Measurements from ENCODE around the gene MEIOSIN.
A peak's percentile ranks its signal among the peaks of the same experiment; 100 is the strongest.

MEIOSIN gene

DNA sequence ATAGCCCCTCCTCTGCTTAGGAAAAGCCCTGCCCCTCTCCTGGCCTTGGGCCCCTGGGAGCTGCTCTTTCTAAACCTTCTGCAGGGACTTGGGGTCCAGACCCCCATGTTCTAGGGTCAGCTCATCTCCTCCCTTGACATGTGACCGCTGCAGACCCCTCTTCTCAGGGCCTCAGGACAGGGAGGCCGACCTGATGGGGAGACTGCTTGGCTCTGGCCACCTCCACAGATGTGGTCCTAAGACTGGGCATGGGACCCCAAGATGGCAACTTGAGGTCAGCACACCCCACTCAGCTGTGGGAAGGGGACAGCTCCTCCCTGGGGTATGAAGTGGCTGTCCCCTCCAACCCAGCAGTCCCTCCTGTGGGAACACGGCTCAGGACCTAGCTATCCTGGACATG lies 39.7 kb downstream of the MEIOSIN start:
- H3K4me3 ChIP-seq (ENCODE audit: low read length), result no peak overlapping the region
- no peaks in the 10 kb centered on the region for H3K9me3 ChIP-seq (ENCODE audit: insufficient read depth, low read depth, low read length)
- H3K36me3 ChIP-seq (ENCODE audit: insufficient read depth, low read length), result peaks cover 16% of the 10 kb centered on the region
- H3K27ac ChIP-seq (ENCODE audit: low read depth, low read length), result no peak overlapping the region
- no peaks in the 10 kb centered on the region for H3K27me3 ChIP-seq (ENCODE audit: insufficient read depth, low read length)
- no peak overlapping the region for H3K9ac ChIP-seq (ENCODE audit: low read depth, low read length)
- 94% methylated on average over 3 of the region's 3 CpGs for WGBS
- H3K4me1 ChIP-seq (ENCODE audit: insufficient read depth, low read length), result no peaks in the 10 kb centered on the region

DNA sequence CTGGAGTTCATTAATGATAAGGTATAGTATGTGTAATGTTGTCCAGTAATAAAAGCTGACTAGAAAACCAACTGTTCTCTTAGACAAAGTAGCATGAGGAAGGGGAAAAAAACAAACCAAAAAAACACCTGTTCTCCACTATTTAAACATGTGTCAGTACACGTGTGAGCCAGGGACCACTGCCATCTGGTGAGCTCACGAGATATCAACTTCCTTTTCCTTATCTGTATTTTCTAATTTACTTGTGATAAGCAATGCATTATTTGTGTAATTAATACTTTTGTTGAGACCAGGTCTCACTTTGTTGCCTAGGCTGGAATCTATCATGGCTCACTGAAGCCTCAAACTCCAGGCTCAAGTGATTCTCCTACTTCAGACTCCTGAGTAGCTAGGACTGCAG lies 40.1 kb downstream of the MEIOSIN start:
- Histone ChIP-seq H3K36me3 (ENCODE audit: insufficient read depth, low read length) (peaks cover 20% of the 10 kb centered on the region), H3K4me3 (ENCODE audit: low read length) (no peak overlapping the region), H3K9ac (ENCODE audit: low read depth, low read length) (no peak overlapping the region), H3K9me3 (ENCODE audit: insufficient read depth, low read depth, low read length) (no peaks in the 10 kb centered on the region), H3K27me3 (ENCODE audit: insufficient read depth, low read length) (no peaks in the 10 kb centered on the region), H3K4me1 (ENCODE audit: insufficient read depth, low read length) (no peaks in the 10 kb centered on the region), H3K27ac (ENCODE audit: low read depth, low read length) (no peak overlapping the region)
- WGBS, result 80% methylated on average over 1 of the region's 2 CpGs

GRCh38 chr19:45774765-45775164 lies 41.5 kb downstream of the MEIOSIN start:
- peaks cover 20% of the 10 kb centered on the region for H3K36me3 ChIP-seq (ENCODE audit: insufficient read depth, low read length)
- H3K9me3 ChIP-seq (ENCODE audit: insufficient read depth, low read depth, low read length), result no peaks in the 10 kb centered on the region
- 0 out of 2 replicates have a peak, but pooled peaks cover under 1% of the 10 kb centered on the region for H3K27me3 ChIP-seq (ENCODE audit: insufficient read depth, low read length)
- H3K4me1 ChIP-seq (ENCODE audit: insufficient read depth, low read length), result peaks cover 4% of the 10 kb centered on the region; the same call in 1 of the 2 replicates
- H3K9ac ChIP-seq (ENCODE audit: low read depth, low read length), result no peak overlapping the region
- no peak overlapping the region for H3K27ac ChIP-seq (ENCODE audit: low read depth, low read length)
- 76% methylated on average over 9 of the region's 9 CpGs for WGBS
- H3K4me3 ChIP-seq (ENCODE audit: low read length), result no peak overlapping the region

GRCh38 chr19:45777395-45777961 lies 44.2 kb downstream of the MEIOSIN start:
- peaks cover 20% of the 10 kb centered on the region for H3K36me3 ChIP-seq (ENCODE audit: insufficient read depth, low read length)
- H3K27ac ChIP-seq (ENCODE audit: low read depth, low read length), result no peak overlapping the region

GRCh38 chr19:45778010-45778661 lies 44.9 kb downstream of the MEIOSIN start:
- no peak overlapping the region for H3K9ac ChIP-seq (ENCODE audit: low read depth, low read length)
- no peak overlapping the region for H3K4me3 ChIP-seq (ENCODE audit: low read length)
- peaks cover 13% of the 10 kb centered on the region; the same call in 1 of the 2 replicates for H3K4me1 ChIP-seq (ENCODE audit: insufficient read depth, low read length)
- no peaks in the 10 kb centered on the region for H3K9me3 ChIP-seq (ENCODE audit: insufficient read depth, low read depth, low read length)
- H3K27me3 ChIP-seq (ENCODE audit: insufficient read depth, low read length), result peaks cover 5% of the 10 kb centered on the region; the same call in 1 of the 2 replicates
- peaks cover 20% of the 10 kb centered on the region for H3K36me3 ChIP-seq (ENCODE audit: insufficient read depth, low read length)
- WGBS, result 93% methylated on average over 28 of the region's 28 CpGs
- H3K27ac ChIP-seq (ENCODE audit: low read depth, low read length), result no peak overlapping the region

More at GRCh38 chr19:45777395-45777961, 44.2 kb downstream of the MEIOSIN start:
- Histone ChIP-seq H3K27me3 (ENCODE audit: insufficient read depth, low read length) (peaks cover 5% of the 10 kb centered on the region; the same call in 1 of the 2 replicates), H3K9me3 (ENCODE audit: insufficient read depth, low read depth, low read length) (no peaks in the 10 kb centered on the region), H3K4me3 (ENCODE audit: low read length) (no peak overlapping the region), H3K9ac (ENCODE audit: low read depth, low read length) (no peak overlapping the region), H3K4me1 (ENCODE audit: insufficient read depth, low read length) (peaks cover 13% of the 10 kb centered on the region; the same call in 1 of the 2 replicates)
- 96% methylated on average over 34 of the region's 34 CpGs for WGBS

- Histone ChIP-seq H3K9me3 (ENCODE audit: insufficient read depth, low read depth, low read length) (no peaks in the 10 kb centered on the region), H3K9ac (ENCODE audit: low read depth, low read length) (0 out of 2 replicates have a peak overlapping the region, but pooled peaks have one; percentile 12), H3K4me1 (ENCODE audit: insufficient read depth, low read length) (peaks cover 17% of the 10 kb centered on the region; the same call in 1 of the 2 replicates), H3K27ac (ENCODE audit: low read depth, low read length) (no peak overlapping the region), H3K4me3 (ENCODE audit: low read length) (peak overlapping the region; percentile 55), H3K27me3 (ENCODE audit: insufficient read depth, low read length) (peaks cover 5% of the 10 kb centered on the region; the same call in 1 of the 2 replicates), H3K36me3 (ENCODE audit: insufficient read depth, low read length) (peaks cover 21% of the 10 kb centered on the region)
- 2% methylated on average over 48 of the region's 48 CpGs for WGBS
Measured at GRCh38 chr19:45779231-45780145, 46.2 kb downstream of the MEIOSIN start.

DNA sequence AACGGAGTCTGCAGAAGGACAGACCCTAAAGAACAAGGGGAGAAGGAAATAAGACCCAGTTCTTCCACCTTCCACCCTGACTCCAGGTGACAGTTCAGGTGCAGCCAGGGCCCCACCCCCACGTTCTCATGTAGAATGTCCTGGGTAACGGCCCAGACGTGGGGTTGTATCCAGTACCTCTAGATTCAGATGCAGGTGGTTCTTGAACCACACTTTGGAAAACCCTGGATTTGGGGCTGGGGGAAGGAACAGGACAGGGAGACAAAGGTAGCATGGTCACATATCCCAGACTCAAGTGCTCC lies 46.9 kb downstream of the MEIOSIN start:
- peaks cover 26% of the 10 kb centered on the region for H3K36me3 ChIP-seq (ENCODE audit: insufficient read depth, low read length)
- no peaks in the 10 kb centered on the region for H3K9me3 ChIP-seq (ENCODE audit: insufficient read depth, low read depth, low read length)
- H3K4me1 ChIP-seq (ENCODE audit: insufficient read depth, low read length), result peaks cover 17% of the 10 kb centered on the region; the same call in 1 of the 2 replicates
- H3K9ac ChIP-seq (ENCODE audit: low read depth, low read length), result 0 out of 2 replicates have a peak overlapping the region, but pooled peaks have one; percentile 12
- no peak overlapping the region for H3K27ac ChIP-seq (ENCODE audit: low read depth, low read length)
- 50% methylated on average over 4 of the region's 4 CpGs for WGBS
- H3K27me3 ChIP-seq (ENCODE audit: insufficient read depth, low read length), result peaks cover 5% of the 10 kb centered on the region; the same call in 1 of the 2 replicates
- peak overlapping the region; percentile 55 for H3K4me3 ChIP-seq (ENCODE audit: low read length)

DNA sequence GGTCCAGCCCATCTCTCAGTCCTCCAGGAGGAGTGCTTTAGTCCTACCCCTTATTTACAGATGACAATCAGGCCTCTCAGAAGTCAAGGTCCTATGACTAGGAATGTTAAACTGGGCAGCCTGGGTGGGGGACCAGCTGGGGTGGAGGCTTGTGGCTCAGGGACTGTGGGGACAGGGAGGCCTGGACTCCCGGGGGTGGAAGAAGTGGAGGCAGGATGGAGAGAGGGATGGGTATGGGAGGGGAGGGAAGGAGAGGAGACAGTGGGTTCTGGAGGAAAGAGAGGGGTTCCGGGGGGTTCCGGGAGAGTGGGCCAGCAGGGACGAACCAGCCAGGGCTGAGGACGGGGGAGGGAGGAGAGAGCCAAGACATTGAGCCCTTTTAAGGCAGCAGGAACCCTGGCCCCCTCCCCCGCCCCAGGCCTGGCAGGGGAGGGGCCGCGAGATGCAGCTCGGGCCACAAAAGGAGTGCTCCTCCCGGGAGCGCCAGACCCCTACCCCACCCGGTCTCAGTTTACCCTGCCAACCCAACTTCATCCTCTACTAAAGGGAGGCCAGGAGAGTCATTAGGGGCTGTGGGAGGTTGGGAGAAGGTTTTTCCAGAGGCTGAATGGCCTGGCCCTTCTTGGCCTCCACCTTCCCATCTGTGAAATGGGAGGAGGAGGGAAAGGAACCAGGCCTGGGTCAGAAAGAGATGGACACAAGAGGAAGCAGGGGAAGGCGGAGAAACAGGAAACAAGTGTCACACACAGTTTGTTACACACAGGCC lies 47.4 kb downstream of the MEIOSIN start:
- peaks cover 31% of the 10 kb centered on the region for H3K36me3 ChIP-seq (ENCODE audit: insufficient read depth, low read length)
- H3K4me1 ChIP-seq (ENCODE audit: insufficient read depth, low read length), result peaks cover 17% of the 10 kb centered on the region; the same call in 1 of the 2 replicates
- no peak overlapping the region for H3K4me3 ChIP-seq (ENCODE audit: low read length)
- peaks cover 5% of the 10 kb centered on the region; the same call in 1 of the 2 replicates for H3K27me3 ChIP-seq (ENCODE audit: insufficient read depth, low read length)
- no peak overlapping the region for H3K27ac ChIP-seq (ENCODE audit: low read depth, low read length)
- WGBS, result 30% methylated on average over 12 of the region's 13 CpGs
- H3K9me3 ChIP-seq (ENCODE audit: insufficient read depth, low read depth, low read length), result no peaks in the 10 kb centered on the region
- H3K9ac ChIP-seq (ENCODE audit: low read depth, low read length), result no peak overlapping the region

DNA sequence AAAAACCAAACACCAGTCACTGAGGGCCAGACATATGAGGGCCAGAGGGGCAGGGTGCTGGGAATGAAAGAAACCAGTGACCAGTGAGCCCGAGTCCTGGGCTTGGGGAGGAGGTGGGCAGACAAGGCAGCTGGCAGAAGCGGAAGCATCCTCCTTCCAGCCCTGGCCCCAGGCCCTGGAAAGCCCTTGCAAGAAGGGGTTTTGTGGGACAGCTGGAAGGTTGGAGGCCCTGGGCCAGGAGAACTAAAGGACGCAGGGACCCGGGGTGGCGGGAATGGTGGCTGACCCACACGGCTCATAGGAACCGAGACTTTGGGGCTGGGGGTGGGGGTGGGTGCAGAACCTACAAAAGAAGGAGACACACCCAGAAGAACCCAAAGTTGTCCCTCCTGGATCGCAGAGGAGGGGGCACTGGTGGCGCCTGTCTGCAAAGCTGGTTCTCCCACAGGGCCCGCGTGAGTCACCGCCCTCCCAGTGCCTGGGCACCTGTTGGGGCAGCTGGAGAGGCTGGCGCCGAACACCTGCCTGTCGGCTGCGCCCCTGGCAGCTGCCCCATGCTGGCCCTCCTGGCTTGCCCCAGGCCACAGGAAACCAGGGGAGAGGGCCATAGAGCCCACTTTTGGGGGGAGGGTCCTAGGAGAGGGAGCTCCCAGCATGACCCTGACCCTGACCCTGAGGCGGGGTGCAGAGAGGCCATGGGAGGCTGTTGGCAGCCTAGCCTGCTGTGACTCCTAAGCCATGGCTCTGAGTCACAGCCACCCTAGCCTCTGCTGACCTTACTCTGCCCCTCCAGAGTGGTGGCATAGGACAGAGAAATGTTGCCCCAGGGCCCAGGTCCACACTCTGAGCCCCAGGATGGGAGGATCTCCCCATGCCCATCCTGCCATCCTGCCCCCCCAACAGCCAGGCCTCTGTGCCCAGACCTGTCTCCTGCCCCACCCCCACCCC lies 48.2 kb downstream of the MEIOSIN start:
- Histone ChIP-seq H3K36me3 (ENCODE audit: insufficient read depth, low read length) (peaks cover 37% of the 10 kb centered on the region), H3K9me3 (ENCODE audit: insufficient read depth, low read depth, low read length) (no peaks in the 10 kb centered on the region), H3K27ac (ENCODE audit: low read depth, low read length) (no peak overlapping the region), H3K4me1 (ENCODE audit: insufficient read depth, low read length) (peaks cover 17% of the 10 kb centered on the region; the same call in 1 of the 2 replicates), H3K4me3 (ENCODE audit: low read length) (no peak overlapping the region), H3K9ac (ENCODE audit: low read depth, low read length) (no peak overlapping the region), H3K27me3 (ENCODE audit: insufficient read depth, low read length) (peaks cover 5% of the 10 kb centered on the region; the same call in 1 of the 2 replicates)
- 66% methylated on average over 17 of the region's 17 CpGs for WGBS
